HepG2 (cell line): Measurements from ENCODE around the gene AHCYL2. TPM values are rescaled to one million over a fixed set of nuclear protein-coding genes. Genes with fewer than 3 reads are reported as not detected.
"Not testable (repeated sequence)": the region's sequence is repeated elsewhere in the genome, so short reads cannot be mapped to it uniquely, and the experiment has no call there.

Experiments
- ATAC-seq: fragments of 200-7000 bp; cut with Tn5 transposase; 3 replicates; pipeline ENCODE4 v1.9.1; 2020; ENCODE audit warnings: mild to moderate bottlenecking, moderate library complexity
- BruUV-seq: library from RNA; stranded (reverse); fragments of 400-500 nt; replicated peaks from 2 replicates; lab custom pipeline; 2021; lab: Mats Ljungman, UMichigan
- CTCF ChIA-PET: fragments of 300-600 bp; formaldehyde crosslinking; extraction: SDS; loops from one replicate; lab custom pipeline; 2021; ENCODE audit warnings: low total read pairs, inconsistent platforms, low intra/inter-chr PET ratio; lab: Yijun Ruan, JAX
- POLR2A ChIA-PET: fragments of 350-600 bp; sonication (Branson Sonifier 250); formaldehyde crosslinking; loops from one replicate; lab custom pipeline; 2020; ENCODE audit warnings: antibody characterized with exemption, inconsistent platforms; lab: Yijun Ruan, JAX
- DNase-seq: peaks from one replicate; pipeline ENCODE4 v3.0.0-alpha.2; 2015; ENCODE audit warnings: low spot score
- FAIRE-seq: peaks from 3 replicates; lab custom pipeline; 2011; peaks lifted over from hg19 to GRCh38; lab: Jason Lieb, UNC
- H2AFZ ChIP-seq: one replicate; pipeline ENCODE4 v1.6.1; 2011; ENCODE audit warnings: low read length, inconsistent platforms
- H3K27ac ChIP-seq: fragments of 300-600 bp; 3 replicates; pipeline ENCODE4 v1.8.0; 2011; ENCODE audit warnings: mixed run types, mild to moderate bottlenecking, mixed read lengths, low read length, inconsistent platforms; ENCODE audit not compliant: insufficient read depth; ENCODE audit errors: extremely low read length
- H3K27me3 ChIP-seq, 2 experiments: fragments of 200-600 bp in 1 of 2; 2 replicates in 1 of 2; 3 replicates in 1 of 2; pipeline versions ENCODE4 v1.6.0 to v1.8.0; 2011; ENCODE audit warnings: low read length in 2 of 2, mild to moderate bottlenecking in 2 of 2, moderate library complexity in 2 of 2, inconsistent platforms in 1 of 2; ENCODE audit not compliant: insufficient read depth in 2 of 2, control insufficient read depth in 1 of 2
- H3K36me3 ChIP-seq, 2 experiments: fragments of 200-600 bp in 1 of 2; replicated peaks in 1 of 2; 2 replicates in 1 of 2; 3 replicates in 1 of 2; pipeline versions ENCODE4 v1.5.1 to v1.8.0; 2011; ENCODE audit warnings: low read length in 2 of 2, inconsistent platforms in 1 of 2; ENCODE audit not compliant: insufficient read depth in 2 of 2, control insufficient read depth in 1 of 2
- H3K4me1 ChIP-seq: 2 replicates; pipeline ENCODE4 v1.5.1; 2012; ENCODE audit warnings: low read length, inconsistent platforms; ENCODE audit not compliant: insufficient read depth
- H3K4me2 ChIP-seq: 2 replicates; pipeline ENCODE4 v1.6.0; 2011; ENCODE audit warnings: low read depth, low read length, inconsistent platforms
- H3K4me3 ChIP-seq, 3 experiments: fragments of 200-600 bp in 1 of 3; sonication (generic), shearing (Covaris generic) in 1 of 3; replicated peaks in 1 of 3; 2 replicates each; pipeline ENCODE4 v1.5.1; 2011 to 2016; ENCODE audit warnings: low read length in 3 of 3, inconsistent platforms in 2 of 3, low read depth in 2 of 3, mild to moderate bottlenecking in 2 of 3, control low read depth in 1 of 3, mixed read lengths in 1 of 3; ENCODE audit not compliant: insufficient read depth in 1 of 3
- H3K79me2 ChIP-seq: one replicate; pipeline ENCODE4 v1.6.1; 2011; ENCODE audit warnings: low read length, inconsistent platforms; ENCODE audit not compliant: insufficient read depth
- H3K9ac ChIP-seq: 2 replicates; pipeline ENCODE4 v1.6.0; 2011; ENCODE audit warnings: mild to moderate bottlenecking, low read depth, low read length, inconsistent platforms; ENCODE audit not compliant: insufficient read depth
- H3K9me3 ChIP-seq: 2 replicates; pipeline ENCODE4 v1.5.1; 2012; ENCODE audit warnings: mild to moderate bottlenecking, low read length
- H4K20me1 ChIP-seq: 2 replicates; pipeline ENCODE4 v1.6.0; 2011; ENCODE audit warnings: inconsistent platforms, mild to moderate bottlenecking, low read length, moderate library complexity; ENCODE audit not compliant: insufficient read depth
- MTERF4 ChIP-seq: sonication (generic); formaldehyde crosslinking; IDR thresholded peaks from 2 replicates; pipeline ENCODE4 v1.8.0; 2023; ENCODE audit warnings: mild to moderate bottlenecking, missing genetic modification reagents
- WGBS: methylation state at CpG from one replicate; pipeline ENCODE4 v1.1.6; 2017; ENCODE audit warnings: low lambda C conversion rate; 5-methylcytosine and 5-hydroxymethylcytosine counted together
- in situ Hi-C: cut with HindIII; loops from 2 replicates; pipeline ENCODE4 v1.10.0; 2017; ENCODE audit warnings: low pct_unique_long_range_greater_than_20kb; ENCODE audit not compliant: extremely low pct_ligation_motif_present
- intact Hi-C: fragments of 100-400 bp; cut with micrococcal nuclease; formaldehyde crosslinking; loops from one replicate; pipeline ENCODE4 v1.10.0; 2022; ENCODE audit not compliant: unreplicated experiment
- polyA plus RNA-seq, 8 experiments: library from polyadenylated mRNA; depleted of rRNA in 3 of 8; stranded (reverse) in 7 of 8; unstranded in 1 of 8; fragments of >200 nt; fragmentation: Illumina TruSeq in 4 of 8; extraction: Trizol in 4 of 8; gene quantifications; 2 replicates each; pipeline versions ENCODE4 v1.2.1 to v1.2.3, GENCODE V29; 2011 to 2016; ENCODE audit warnings: low read depth in 4 of 8, missing spikeins in 1 of 8, mixed read lengths in 1 of 8; ENCODE audit not compliant: insufficient read depth in 1 of 8
- total RNA-seq, 5 experiments: library from RNA; depleted of rRNA; stranded (reverse); fragments of >200 nt; fragmentation: Illumina TruSeq; extraction: Trizol; gene quantifications; 2 replicates each; pipeline ENCODE4 v1.2.3, GENCODE V29; 2016; ENCODE audit warnings: low read depth in 1 of 5
- TF ChIP-seq, protein P1 (sequence below): sonication (generic); formaldehyde crosslinking; conservative IDR thresholded peaks from 2 replicates; pipeline ENCODE4 v1.8.0; 2022; ENCODE audit warnings: low read depth, missing genetic modification reagents
- TF ChIP-seq, protein P2 (sequence below): fragments of 450-650 bp; IDR thresholded peaks from 2 replicates; pipeline ENCODE4 v1.6.1; 2017; ENCODE audit warnings: mild to moderate bottlenecking

Gene AHCYL2
- total and polyA plus RNA-seq, 2 of the 13 experiments (the other 11 are each of a cell fraction or from before 2014, with no cell fraction given) = 9.5 to 14.7 TPM

GRCh38 chr7:129471402-129471827, 246.6 kb downstream of the AHCYL2 start (continued):
- TF ChIP-seq, protein P1, sequence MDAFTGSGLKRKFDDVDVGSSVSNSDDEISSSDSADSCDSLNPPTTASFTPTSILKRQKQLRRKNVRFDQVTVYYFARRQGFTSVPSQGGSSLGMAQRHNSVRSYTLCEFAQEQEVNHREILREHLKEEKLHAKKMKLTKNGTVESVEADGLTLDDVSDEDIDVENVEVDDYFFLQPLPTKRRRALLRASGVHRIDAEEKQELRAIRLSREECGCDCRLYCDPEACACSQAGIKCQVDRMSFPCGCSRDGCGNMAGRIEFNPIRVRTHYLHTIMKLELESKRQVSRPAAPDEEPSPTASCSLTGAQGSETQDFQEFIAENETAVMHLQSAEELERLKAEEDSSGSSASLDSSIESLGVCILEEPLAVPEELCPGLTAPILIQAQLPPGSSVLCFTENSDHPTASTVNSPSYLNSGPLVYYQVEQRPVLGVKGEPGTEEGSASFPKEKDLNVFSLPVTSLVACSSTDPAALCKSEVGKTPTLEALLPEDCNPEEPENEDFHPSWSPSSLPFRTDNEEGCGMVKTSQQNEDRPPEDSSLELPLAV (CRISPR knock-in tag) = no peak
- TF ChIP-seq, protein P2, sequence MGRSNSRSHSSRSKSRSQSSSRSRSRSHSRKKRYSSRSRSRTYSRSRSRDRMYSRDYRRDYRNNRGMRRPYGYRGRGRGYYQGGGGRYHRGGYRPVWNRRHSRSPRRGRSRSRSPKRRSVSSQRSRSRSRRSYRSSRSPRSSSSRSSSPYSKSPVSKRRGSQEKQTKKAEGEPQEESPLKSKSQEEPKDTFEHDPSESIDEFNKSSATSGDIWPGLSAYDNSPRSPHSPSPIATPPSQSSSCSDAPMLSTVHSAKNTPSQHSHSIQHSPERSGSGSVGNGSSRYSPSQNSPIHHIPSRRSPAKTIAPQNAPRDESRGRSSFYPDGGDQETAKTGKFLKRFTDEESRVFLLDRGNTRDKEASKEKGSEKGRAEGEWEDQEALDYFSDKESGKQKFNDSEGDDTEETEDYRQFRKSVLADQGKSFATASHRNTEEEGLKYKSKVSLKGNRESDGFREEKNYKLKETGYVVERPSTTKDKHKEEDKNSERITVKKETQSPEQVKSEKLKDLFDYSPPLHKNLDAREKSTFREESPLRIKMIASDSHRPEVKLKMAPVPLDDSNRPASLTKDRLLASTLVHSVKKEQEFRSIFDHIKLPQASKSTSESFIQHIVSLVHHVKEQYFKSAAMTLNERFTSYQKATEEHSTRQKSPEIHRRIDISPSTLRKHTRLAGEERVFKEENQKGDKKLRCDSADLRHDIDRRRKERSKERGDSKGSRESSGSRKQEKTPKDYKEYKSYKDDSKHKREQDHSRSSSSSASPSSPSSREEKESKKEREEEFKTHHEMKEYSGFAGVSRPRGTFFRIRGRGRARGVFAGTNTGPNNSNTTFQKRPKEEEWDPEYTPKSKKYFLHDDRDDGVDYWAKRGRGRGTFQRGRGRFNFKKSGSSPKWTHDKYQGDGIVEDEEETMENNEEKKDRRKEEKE = no peak
- no peak for TF ChIP-seq MTERF4

GRCh38 chr7:129475931-129476330, 251.1 kb downstream of the AHCYL2 start:
- in situ Hi-C loops = not testable (repeated sequence)

GRCh38 chr7:129476398-129476797, 251.6 kb downstream of the AHCYL2 start:
- ATAC-seq, FAIRE-seq, H3K4me2 ChIP-seq, H3K27ac ChIP-seq, intact Hi-C loops, H3K9me3 ChIP-seq, H3K79me2 ChIP-seq, DNase-seq, in situ Hi-C loops, H2AFZ ChIP-seq, H4K20me1 ChIP-seq, POLR2A ChIA-PET, CTCF ChIA-PET, H3K36me3 ChIP-seq, BruUV-seq, H3K27me3 ChIP-seq, H3K4me3 ChIP-seq, H3K9ac ChIP-seq, H3K4me1 ChIP-seq: not testable (repeated sequence)
- WGBS = 98% methylated on average over 22 of the region's 27 CpGs

More at GRCh38 chr7:129475931-129476330, 251.1 kb downstream of the AHCYL2 start:
- H3K4me1 ChIP-seq, H3K36me3 ChIP-seq, H2AFZ ChIP-seq, H4K20me1 ChIP-seq, ATAC-seq, BruUV-seq, POLR2A ChIA-PET, H3K9ac ChIP-seq, H3K27ac ChIP-seq, H3K9me3 ChIP-seq, CTCF ChIA-PET, FAIRE-seq, intact Hi-C loops, H3K4me2 ChIP-seq, DNase-seq, H3K27me3 ChIP-seq, H3K4me3 ChIP-seq, H3K79me2 ChIP-seq: not testable (repeated sequence)
- 97% methylated on average over 8 of the region's 27 CpGs for WGBS
